ENCODE results near the gene ADAMTS1. TPM values are rescaled to one million over a fixed set of nuclear protein-coding genes. Genes with fewer than 3 reads are reported as not detected.

The ADAMTS1 gene
- 208 and 270 TPM in 2 replicates for total RNA-seq (2012; rRNA removed)

DNA sequence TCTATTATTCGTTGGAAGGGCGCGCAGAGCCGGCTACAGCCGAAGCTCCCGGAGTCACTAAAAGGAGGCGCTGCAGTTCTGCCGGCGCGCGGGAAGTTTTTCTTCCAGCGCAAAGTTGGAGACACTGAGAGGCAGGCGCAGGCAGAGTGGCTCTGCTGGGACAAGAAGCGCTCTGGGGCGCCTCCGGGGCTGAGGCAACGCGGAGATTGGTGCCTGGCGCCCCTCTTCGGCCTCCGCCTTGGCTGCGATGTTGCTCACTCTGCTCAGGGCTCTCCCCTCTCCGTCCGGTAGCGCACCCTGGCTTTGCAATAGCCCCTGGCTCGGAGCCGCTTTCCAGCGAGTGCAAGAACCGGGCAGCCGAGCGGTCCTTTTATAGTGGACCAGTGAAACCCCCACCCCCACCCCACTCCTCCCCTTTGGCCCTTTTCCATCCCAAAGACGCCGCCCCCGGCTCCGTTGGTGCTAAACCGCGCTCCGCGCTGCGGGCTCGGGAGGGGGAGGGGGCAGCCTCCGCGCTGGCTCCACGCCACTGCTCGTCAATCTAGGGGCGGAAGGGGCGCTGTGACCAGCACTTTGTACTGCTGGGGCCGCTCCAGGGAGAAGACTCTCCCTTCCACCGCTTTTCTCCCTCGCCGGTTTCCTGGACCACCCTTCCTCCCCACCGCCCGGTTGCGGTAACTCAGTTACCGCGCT, at the start of gene ADAMTS1:
Gene ADAMTS1 (minus strand): TSS at position 344 of the 693 bp plus-strand sequence. CDS start 455 bp downstream, outside the sequence.
- peaks cover 22% of the 10 kb centered on the region for H3K36me3 ChIP-seq (ENCODE audit: insufficient read depth, low read length)
- H3K4me2 ChIP-seq (ENCODE audit: low read length), result peak within 1 kb of the TSS; percentile 97
- H3K27me3 ChIP-seq (ENCODE audit: control insufficient read depth, insufficient read depth, low read length), result no peaks in the 10 kb centered on the region
- H3K4me3 ChIP-seq (ENCODE audit: low read length), result peak within 1 kb of the TSS; percentile 91
- H3K4me1 ChIP-seq (ENCODE audit: control insufficient read depth, insufficient read depth, low read length), result peaks cover 21% of the 10 kb centered on the region
- peak within 1 kb of the TSS; percentile 95 for H3K9ac ChIP-seq (ENCODE audit: low read depth, low read length)
- no peaks in the 10 kb centered on the region for H3K9me3 ChIP-seq (replicated peaks; ENCODE audit: low read length)

- H3K36me3 ChIP-seq (ENCODE audit: insufficient read depth, low read length), result no peaks in the 10 kb centered on the region
Observed at GRCh38 chr21:26892151-26892550, 46.9 kb upstream of the ADAMTS1 start.

GRCh38 chr21:26888931-26889330, 43.7 kb upstream of the ADAMTS1 start:
- H3K4me2 ChIP-seq (ENCODE audit: low read length), result no peak overlapping the region
- no peak overlapping the region for H3K9ac ChIP-seq (ENCODE audit: low read depth, low read length)
- no peaks in the 10 kb centered on the region for H3K27me3 ChIP-seq (ENCODE audit: control insufficient read depth, insufficient read depth, low read length)
- no peak overlapping the region for H3K4me3 ChIP-seq (ENCODE audit: low read length)
- H3K36me3 ChIP-seq (ENCODE audit: insufficient read depth, low read length), result no peaks in the 10 kb centered on the region
- no peaks in the 10 kb centered on the region for H3K4me1 ChIP-seq (ENCODE audit: control insufficient read depth, insufficient read depth, low read length)
- H3K9me3 ChIP-seq (replicated peaks; ENCODE audit: low read length), result no peaks in the 10 kb centered on the region

More at GRCh38 chr21:26892151-26892550, 46.9 kb upstream of the ADAMTS1 start:
- no peaks in the 10 kb centered on the region for H3K4me1 ChIP-seq (ENCODE audit: control insufficient read depth, insufficient read depth, low read length)
- H3K9me3 ChIP-seq (replicated peaks; ENCODE audit: low read length), result no peaks in the 10 kb centered on the region
- H3K4me3 ChIP-seq (ENCODE audit: low read length), result no peak overlapping the region
- H3K9ac ChIP-seq (ENCODE audit: low read depth, low read length), result no peak overlapping the region
- H3K27me3 ChIP-seq (ENCODE audit: control insufficient read depth, insufficient read depth, low read length), result no peaks in the 10 kb centered on the region
- no peak overlapping the region for H3K4me2 ChIP-seq (ENCODE audit: low read length)

DNA sequence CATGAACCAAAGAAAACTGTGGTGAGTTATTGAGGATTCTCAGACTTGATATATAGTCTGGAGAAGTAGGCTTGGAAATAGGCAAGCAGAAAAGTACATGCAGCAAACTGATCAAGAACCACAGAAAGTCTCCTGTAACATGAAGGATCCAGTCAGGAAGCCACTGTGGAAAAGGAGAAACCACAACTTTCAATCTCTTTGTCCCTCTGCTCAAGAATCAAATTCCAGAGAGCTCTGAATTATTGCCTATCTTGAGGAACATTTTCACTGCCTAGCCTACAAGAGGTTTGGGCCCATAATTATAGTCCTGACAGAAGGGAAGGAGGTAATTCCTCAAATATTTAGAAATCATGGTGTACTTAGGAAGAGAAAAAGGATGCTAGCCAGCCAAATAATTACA, 43.0 kb upstream of the ADAMTS1 start:
- no peaks in the 10 kb centered on the region for H3K27me3 ChIP-seq (ENCODE audit: control insufficient read depth, insufficient read depth, low read length)
- no peaks in the 10 kb centered on the region for H3K4me1 ChIP-seq (ENCODE audit: control insufficient read depth, insufficient read depth, low read length)
- no peak overlapping the region for H3K4me3 ChIP-seq (ENCODE audit: low read length)
- no peak overlapping the region for H3K9ac ChIP-seq (ENCODE audit: low read depth, low read length)
- H3K36me3 ChIP-seq (ENCODE audit: insufficient read depth, low read length), result no peaks in the 10 kb centered on the region
- no peak overlapping the region for H3K4me2 ChIP-seq (ENCODE audit: low read length)
- no peaks in the 10 kb centered on the region for H3K9me3 ChIP-seq (replicated peaks; ENCODE audit: low read length)

DNA sequence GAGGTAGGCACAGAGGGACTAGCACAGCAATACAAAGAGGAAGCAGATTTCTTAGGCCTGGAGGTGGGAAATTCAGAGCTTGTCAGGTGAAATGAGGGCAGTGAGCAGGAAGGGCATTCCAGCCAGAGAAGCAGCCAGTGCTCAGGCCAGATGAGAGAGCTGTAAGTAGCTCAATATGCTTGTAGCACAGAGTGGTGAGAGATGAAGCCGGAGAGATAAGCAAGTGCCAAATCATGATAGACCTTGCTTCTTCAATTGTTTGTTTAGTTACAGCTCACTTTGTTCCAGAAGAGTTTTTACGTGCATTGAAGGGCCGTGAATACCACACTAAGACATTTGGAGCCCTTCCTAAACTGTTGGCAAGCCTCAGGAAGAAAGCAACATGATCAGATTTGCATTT, 42.0 kb upstream of the ADAMTS1 start:
- no peaks in the 10 kb centered on the region for H3K27me3 ChIP-seq (ENCODE audit: control insufficient read depth, insufficient read depth, low read length)

GRCh38 chr21:26884436-26884835, 39.2 kb upstream of the ADAMTS1 start:
- H3K9me3 ChIP-seq (replicated peaks; ENCODE audit: low read length), result no peaks in the 10 kb centered on the region
- no peak overlapping the region for H3K4me3 ChIP-seq (ENCODE audit: low read length)
- no peaks in the 10 kb centered on the region for H3K27me3 ChIP-seq (ENCODE audit: control insufficient read depth, insufficient read depth, low read length)
- no peaks in the 10 kb centered on the region for H3K36me3 ChIP-seq (ENCODE audit: insufficient read depth, low read length)
- no peaks in the 10 kb centered on the region for H3K4me1 ChIP-seq (ENCODE audit: control insufficient read depth, insufficient read depth, low read length)
- no peak overlapping the region for H3K4me2 ChIP-seq (ENCODE audit: low read length)
- H3K9ac ChIP-seq (ENCODE audit: low read depth, low read length), result no peak overlapping the region

More for the DNA sequence above, 42.0 kb upstream of the ADAMTS1 start:
- Histone ChIP-seq H3K4me2 (ENCODE audit: low read length) (no peak overlapping the region), H3K9ac (ENCODE audit: low read depth, low read length) (no peak overlapping the region), H3K36me3 (ENCODE audit: insufficient read depth, low read length) (no peaks in the 10 kb centered on the region), H3K4me1 (ENCODE audit: control insufficient read depth, insufficient read depth, low read length) (no peaks in the 10 kb centered on the region), H3K9me3 (replicated peaks; ENCODE audit: low read length) (no peaks in the 10 kb centered on the region), H3K4me3 (ENCODE audit: low read length) (no peak overlapping the region)

DNA sequence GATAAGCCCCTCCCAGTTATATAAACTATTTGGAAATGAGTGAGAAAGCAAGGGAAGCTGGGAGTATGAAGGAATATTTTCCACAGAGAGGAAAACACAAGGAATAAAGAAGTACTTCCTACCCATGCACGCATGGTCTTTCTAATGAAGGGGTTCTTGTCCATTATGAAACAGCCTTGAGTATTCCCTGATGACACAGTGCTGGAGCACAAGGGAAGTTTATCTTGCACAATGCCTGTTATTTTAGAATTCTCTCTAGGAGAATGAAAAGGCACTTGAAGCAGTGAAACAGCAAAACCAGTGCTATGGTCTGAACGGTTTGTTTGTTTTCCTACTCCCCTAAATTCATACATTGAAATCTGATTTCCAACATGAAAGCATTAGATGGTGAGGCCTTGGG, 38.6 kb upstream of the ADAMTS1 start:
- Histone ChIP-seq H3K27me3 (ENCODE audit: control insufficient read depth, insufficient read depth, low read length) (no peaks in the 10 kb centered on the region), H3K4me1 (ENCODE audit: control insufficient read depth, insufficient read depth, low read length) (no peaks in the 10 kb centered on the region), H3K9ac (ENCODE audit: low read depth, low read length) (no peak overlapping the region), H3K9me3 (replicated peaks; ENCODE audit: low read length) (no peaks in the 10 kb centered on the region), H3K4me2 (ENCODE audit: low read length) (no peak overlapping the region), H3K4me3 (ENCODE audit: low read length) (no peak overlapping the region), H3K36me3 (ENCODE audit: insufficient read depth, low read length) (no peaks in the 10 kb centered on the region)

GRCh38 chr21:26881504-26882228, 36.5 kb upstream of the ADAMTS1 start:
- Histone ChIP-seq H3K36me3 (ENCODE audit: insufficient read depth, low read length) (no peaks in the 10 kb centered on the region), H3K4me3 (ENCODE audit: low read length) (no peak overlapping the region), H3K4me1 (ENCODE audit: control insufficient read depth, insufficient read depth, low read length) (no peaks in the 10 kb centered on the region), H3K9ac (ENCODE audit: low read depth, low read length) (peak overlapping the region; percentile 11), H3K27me3 (ENCODE audit: control insufficient read depth, insufficient read depth, low read length) (no peaks in the 10 kb centered on the region), H3K4me2 (ENCODE audit: low read length) (no peak overlapping the region), H3K9me3 (replicated peaks; ENCODE audit: low read length) (no peaks in the 10 kb centered on the region)

GRCh38 chr21:26877018-26877417, 31.8 kb upstream of the ADAMTS1 start:
- Histone ChIP-seq H3K4me2 (ENCODE audit: low read length) (no peak overlapping the region), H3K36me3 (ENCODE audit: insufficient read depth, low read length) (no peaks in the 10 kb centered on the region), H3K4me1 (ENCODE audit: control insufficient read depth, insufficient read depth, low read length) (no peaks in the 10 kb centered on the region), H3K4me3 (ENCODE audit: low read length) (no peak overlapping the region), H3K27me3 (ENCODE audit: control insufficient read depth, insufficient read depth, low read length) (no peaks in the 10 kb centered on the region), H3K9ac (ENCODE audit: low read depth, low read length) (no peak overlapping the region), H3K9me3 (replicated peaks; ENCODE audit: low read length) (no peaks in the 10 kb centered on the region)

DNA sequence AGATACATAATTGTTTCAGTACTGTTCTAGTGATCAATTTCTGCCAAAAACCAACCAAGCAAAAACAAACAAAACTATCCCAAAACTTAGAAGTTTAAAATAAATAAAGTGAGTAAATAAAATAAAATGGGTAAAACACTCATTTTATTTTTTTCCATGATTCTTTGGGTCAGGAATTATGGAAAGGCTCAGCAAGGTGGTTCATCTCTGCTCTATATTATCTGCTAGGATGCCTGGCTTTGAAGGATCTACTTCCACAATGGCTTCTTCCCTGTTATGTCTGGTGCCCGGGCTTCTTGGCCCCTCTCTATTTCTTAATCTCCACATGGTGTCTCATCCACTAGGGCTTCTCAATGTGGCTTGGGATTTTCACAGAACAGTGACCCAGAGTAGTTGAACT, 29.1 kb upstream of the ADAMTS1 start:
- Histone ChIP-seq H3K4me1 (ENCODE audit: control insufficient read depth, insufficient read depth, low read length) (no peaks in the 10 kb centered on the region), H3K27me3 (ENCODE audit: control insufficient read depth, insufficient read depth, low read length) (no peaks in the 10 kb centered on the region), H3K4me3 (ENCODE audit: low read length) (no peak overlapping the region), H3K4me2 (ENCODE audit: low read length) (no peak overlapping the region), H3K9ac (ENCODE audit: low read depth, low read length) (no peak overlapping the region), H3K9me3 (replicated peaks; ENCODE audit: low read length) (no peaks in the 10 kb centered on the region), H3K36me3 (ENCODE audit: insufficient read depth, low read length) (no peaks in the 10 kb centered on the region)

DNA sequence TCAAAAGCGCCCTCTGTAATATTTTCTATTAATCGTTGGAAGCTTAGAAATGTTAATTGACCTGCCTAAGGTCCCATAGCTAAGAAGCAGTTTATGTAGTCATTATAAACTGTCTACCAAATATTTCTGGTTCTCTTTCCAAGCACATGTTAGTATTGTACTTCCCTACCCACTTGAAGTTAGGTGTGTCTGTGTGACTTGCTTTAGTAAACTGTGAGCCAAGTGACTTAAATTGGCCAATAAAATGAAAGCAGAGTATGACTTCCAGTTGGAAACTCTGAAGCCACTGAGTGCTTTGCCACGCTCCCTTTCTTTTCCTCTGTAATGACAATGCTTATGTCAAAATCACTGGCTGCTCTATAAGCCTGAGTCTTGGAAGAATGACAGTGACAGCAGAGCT, 20.6 kb upstream of the ADAMTS1 start:
- Histone ChIP-seq H3K9ac (ENCODE audit: low read depth, low read length) (no peak overlapping the region), H3K4me1 (ENCODE audit: control insufficient read depth, insufficient read depth, low read length) (no peaks in the 10 kb centered on the region), H3K36me3 (ENCODE audit: insufficient read depth, low read length) (no peaks in the 10 kb centered on the region), H3K9me3 (replicated peaks; ENCODE audit: low read length) (no peaks in the 10 kb centered on the region), H3K4me2 (ENCODE audit: low read length) (no peak overlapping the region), H3K4me3 (ENCODE audit: low read length) (no peak overlapping the region), H3K27me3 (ENCODE audit: control insufficient read depth, insufficient read depth, low read length) (no peaks in the 10 kb centered on the region)

Measured in skeletal muscle satellite cell (primary cell).